Esophagus muscularis mucosa (tissue), 4 donors: ENCODE measurements around the gene CC2D2A.

Experiments used
- EP300 ChIP-seq: sonication (generic); formaldehyde crosslinking; IDR thresholded peaks from one replicate; pipeline ENCODE4 v1.6.1; 2017; ENCODE audit warnings: antibody characterized with exemption
- POLR2A ChIP-seq: fragments of 450-650 bp; IDR thresholded peaks from one replicate; pipeline ENCODE4 v1.6.1; 2017; ENCODE audit warnings: antibody characterized with exemption, moderate library complexity, mild to moderate bottlenecking, low read depth
- TF ChIP-seq, protein P1 (sequence below), 3 experiments: fragments of 200-600 bp in 2 of 3; fragments of 450-650 bp in 1 of 3; sonication (generic) in 2 of 3; IDR thresholded peaks; one replicate each; pipeline ENCODE4 v1.5.1; 2017 to 2019; ENCODE audit warnings: antibody characterized with exemption in 3 of 3, mild to moderate bottlenecking in 2 of 3, moderate library complexity in 1 of 3

DNA sequence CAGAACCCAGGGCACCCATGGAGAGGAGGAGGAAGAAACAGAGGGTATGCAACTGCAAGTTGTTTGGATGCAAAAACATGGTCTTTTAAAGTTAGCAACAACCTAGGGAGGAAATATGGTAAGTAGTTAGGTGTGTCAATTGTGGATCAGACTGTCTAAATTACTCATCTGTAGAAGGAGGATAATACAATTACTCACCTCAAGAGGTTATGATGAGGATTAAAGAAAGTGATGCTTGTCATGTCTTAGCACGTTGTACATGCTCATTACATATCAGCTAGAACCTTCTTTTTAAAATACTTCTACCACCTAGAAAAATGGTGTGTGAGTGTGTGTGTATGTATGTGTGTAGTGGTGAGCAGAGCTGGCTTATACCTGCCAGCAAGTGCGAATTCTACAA, 44.2 kb upstream of the CC2D2A start:
- TF ChIP-seq, protein P1, sequence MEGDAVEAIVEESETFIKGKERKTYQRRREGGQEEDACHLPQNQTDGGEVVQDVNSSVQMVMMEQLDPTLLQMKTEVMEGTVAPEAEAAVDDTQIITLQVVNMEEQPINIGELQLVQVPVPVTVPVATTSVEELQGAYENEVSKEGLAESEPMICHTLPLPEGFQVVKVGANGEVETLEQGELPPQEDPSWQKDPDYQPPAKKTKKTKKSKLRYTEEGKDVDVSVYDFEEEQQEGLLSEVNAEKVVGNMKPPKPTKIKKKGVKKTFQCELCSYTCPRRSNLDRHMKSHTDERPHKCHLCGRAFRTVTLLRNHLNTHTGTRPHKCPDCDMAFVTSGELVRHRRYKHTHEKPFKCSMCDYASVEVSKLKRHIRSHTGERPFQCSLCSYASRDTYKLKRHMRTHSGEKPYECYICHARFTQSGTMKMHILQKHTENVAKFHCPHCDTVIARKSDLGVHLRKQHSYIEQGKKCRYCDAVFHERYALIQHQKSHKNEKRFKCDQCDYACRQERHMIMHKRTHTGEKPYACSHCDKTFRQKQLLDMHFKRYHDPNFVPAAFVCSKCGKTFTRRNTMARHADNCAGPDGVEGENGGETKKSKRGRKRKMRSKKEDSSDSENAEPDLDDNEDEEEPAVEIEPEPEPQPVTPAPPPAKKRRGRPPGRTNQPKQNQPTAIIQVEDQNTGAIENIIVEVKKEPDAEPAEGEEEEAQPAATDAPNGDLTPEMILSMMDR (IDR thresholded peaks at IDR 0.05): no peak
- TF ChIP-seq EP300 (no peak), POLR2A (no peak)
